IgD-negative memory B cell (primary cell): ENCODE results near the gene GREM2. TPM values are rescaled to one million over a fixed set of nuclear protein-coding genes. Genes with fewer than 3 reads are reported as not detected.

Experiments used
- H3K27ac Mint-ChIP-seq, 3 donors: one replicate each; pipeline ENCODE4 v1.8.0; 2020 to 2022; ENCODE audit warnings: mild to moderate bottlenecking in 3 of 3, mixed read lengths in 3 of 3, moderate library complexity in 1 of 3
- H3K27me3 Mint-ChIP-seq: one replicate; pipeline ENCODE4 v1.8.0; 2021; ENCODE audit warnings: mixed read lengths
- H3K36me3 Mint-ChIP-seq: one replicate; pipeline ENCODE4 v1.8.0; 2020; ENCODE audit warnings: mild to moderate bottlenecking, mixed read lengths
- H3K4me1 Mint-ChIP-seq, 3 donors: one replicate each; pipeline ENCODE4 v1.8.0; 2020 to 2022; ENCODE audit warnings: mixed read lengths in 3 of 3, mild to moderate bottlenecking in 1 of 3
- H3K4me3 Mint-ChIP-seq, 4 donors: one replicate each; pipeline ENCODE4 v1.8.0; 2020 to 2022; ENCODE audit warnings: mild to moderate bottlenecking in 4 of 4, mixed read lengths in 4 of 4, moderate library complexity in 3 of 4
- H3K9me3 Mint-ChIP-seq, 3 donors: one replicate each; pipeline ENCODE4 v1.8.0; 2020 to 2021; ENCODE audit warnings: mixed read lengths in 3 of 3, mild to moderate bottlenecking in 1 of 3
- polyA plus RNA-seq: library from polyadenylated mRNA; unstranded; fragments of 300-500 nt; fragmentation: Illumina TruSeq; gene quantifications from one replicate; pipeline ENCODE4 v1.2.3, GENCODE V29; 2021

GREM2 gene
- polyA plus RNA-seq, 1 donor from 2014 or later, result not detected

GRCh38 chr1:240595476-240595875 lies 16.5 kb downstream of the GREM2 start:
- Mint-ChIP-seq H3K27me3 (no peaks in the 10 kb centered on the region), H3K4me1 (peaks cover 0 to 2% (median 0%) of the 10 kb centered on the region in 3 donors), H3K4me3 (no peak overlapping the region), H3K27ac (no peak overlapping the region), H3K9me3 (peaks cover 0 to 2% (median 1%) of the 10 kb centered on the region in 3 donors), H3K36me3 (no peaks in the 10 kb centered on the region)

- Mint-ChIP-seq H3K27ac (no peak overlapping the region), H3K27me3 (peaks cover 2% of the 10 kb centered on the region), H3K9me3 (peaks cover 0 to 2% (median 1%) of the 10 kb centered on the region in 3 donors), H3K4me1 (peaks cover 0 to 2% (median 0%) of the 10 kb centered on the region in 3 donors), H3K4me3 (no peak overlapping the region), H3K36me3 (no peaks in the 10 kb centered on the region)
Observed at GRCh38 chr1:240591564-240591963, 20.4 kb downstream of the GREM2 start.

DNA sequence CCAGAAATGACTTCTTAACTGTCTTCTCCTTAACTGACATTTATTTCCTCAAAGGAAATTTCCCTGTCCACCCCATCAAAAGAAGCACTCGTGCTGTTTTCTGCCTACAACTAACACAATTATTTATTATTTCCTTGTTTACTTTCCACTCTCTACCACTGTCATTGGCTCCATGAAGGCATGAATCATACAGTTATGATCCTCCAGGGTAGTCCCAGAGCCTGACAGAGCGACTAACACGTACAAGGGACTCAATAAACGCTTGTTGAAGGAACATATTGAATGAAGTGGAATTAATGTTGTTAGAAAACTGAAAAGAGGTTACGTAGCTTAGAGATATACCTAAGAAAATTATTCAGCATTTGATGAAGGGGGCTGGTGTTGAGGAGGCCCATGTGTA lies 20.9 kb downstream of the GREM2 start:
- no peak overlapping the region for H3K4me3 Mint-ChIP-seq
- no peaks in the 10 kb centered on the region for H3K36me3 Mint-ChIP-seq
- peak overlapping the region in 1 of 3 donors; percentile 3 for H3K27ac Mint-ChIP-seq
- peaks cover 0 to 2% (median 1%) of the 10 kb centered on the region in 3 donors for H3K9me3 Mint-ChIP-seq
- H3K4me1 Mint-ChIP-seq, result peaks cover 0 to 2% (median 0%) of the 10 kb centered on the region in 3 donors
- H3K27me3 Mint-ChIP-seq, result peaks cover 2% of the 10 kb centered on the region

- peaks cover 0 to 2% (median 0%) of the 10 kb centered on the region in 3 donors for H3K4me1 Mint-ChIP-seq
- H3K4me3 Mint-ChIP-seq, result no peak overlapping the region
- peaks cover 0 to 2% (median 1%) of the 10 kb centered on the region in 3 donors for H3K9me3 Mint-ChIP-seq
- no peak overlapping the region for H3K27ac Mint-ChIP-seq
- peaks cover 2% of the 10 kb centered on the region for H3K27me3 Mint-ChIP-seq
- no peaks in the 10 kb centered on the region for H3K36me3 Mint-ChIP-seq
Observed at GRCh38 chr1:240589585-240590110, 22.3 kb downstream of the GREM2 start.

DNA sequence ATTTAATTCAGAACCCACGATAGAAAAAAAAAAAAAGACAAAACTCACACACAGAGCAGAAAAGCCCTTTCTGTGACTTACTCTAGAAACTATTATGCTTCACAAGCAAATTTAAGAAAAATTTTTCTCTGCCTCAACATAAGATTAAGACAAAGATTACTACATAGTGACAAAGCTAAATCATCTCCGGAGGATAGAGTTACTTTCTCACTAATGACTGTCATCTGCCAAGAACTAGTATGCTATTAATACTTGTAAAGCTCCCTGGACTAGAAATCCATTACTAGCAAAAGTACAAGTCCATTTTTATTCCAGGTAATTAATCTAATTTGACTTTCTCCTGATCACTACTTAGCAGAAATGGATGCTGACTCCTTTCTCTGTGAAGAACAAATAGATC lies 25.9 kb downstream of the GREM2 start:
- H3K36me3 Mint-ChIP-seq, result no peaks in the 10 kb centered on the region
- peaks cover 2% of the 10 kb centered on the region for H3K27me3 Mint-ChIP-seq
- H3K27ac Mint-ChIP-seq, result no peak overlapping the region
- peaks cover 0 to 1% (median 0%) of the 10 kb centered on the region in 3 donors for H3K4me1 Mint-ChIP-seq
- H3K4me3 Mint-ChIP-seq, result no peak overlapping the region
- peaks cover 0 to 2% (median 0%) of the 10 kb centered on the region in 3 donors for H3K9me3 Mint-ChIP-seq

GRCh38 chr1:240582953-240583352 lies 29.0 kb downstream of the GREM2 start:
- no peaks in the 10 kb centered on the region for H3K27me3 Mint-ChIP-seq
- no peak overlapping the region for H3K27ac Mint-ChIP-seq
- H3K9me3 Mint-ChIP-seq, result peaks cover 0 to 2% (median 0%) of the 10 kb centered on the region in 3 donors
- H3K4me3 Mint-ChIP-seq, result no peak overlapping the region
- H3K4me1 Mint-ChIP-seq, result no peaks in the 10 kb centered on the region
- no peaks in the 10 kb centered on the region for H3K36me3 Mint-ChIP-seq

DNA sequence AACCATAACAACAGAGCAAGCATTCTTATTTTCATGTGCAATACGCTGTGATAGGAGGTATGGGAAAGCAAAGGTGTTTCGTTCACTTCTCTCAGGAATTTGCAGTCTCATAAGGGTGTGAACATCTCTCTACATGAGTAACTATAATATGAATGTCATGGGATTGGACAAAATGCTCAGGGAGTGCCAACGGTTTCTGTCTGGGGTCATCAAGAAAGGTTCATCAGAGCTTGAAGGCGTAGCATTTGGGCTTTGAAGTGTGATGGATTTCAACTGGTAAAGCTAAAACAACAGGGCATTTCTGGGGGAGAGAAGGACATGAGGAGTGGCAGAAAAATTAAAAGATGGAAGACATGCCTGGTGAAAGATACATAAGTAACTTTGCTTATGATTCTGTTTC lies 32.4 kb downstream of the GREM2 start:
- H3K27ac Mint-ChIP-seq, result no peak overlapping the region
- peaks cover 0 to 4% (median 3%) of the 10 kb centered on the region in 3 donors for H3K4me1 Mint-ChIP-seq
- peaks cover 0 to 5% (median 4%) of the 10 kb centered on the region in 3 donors for H3K9me3 Mint-ChIP-seq
- no peaks in the 10 kb centered on the region for H3K36me3 Mint-ChIP-seq
- H3K27me3 Mint-ChIP-seq, result no peaks in the 10 kb centered on the region
- no peak overlapping the region for H3K4me3 Mint-ChIP-seq

GRCh38 chr1:240577095-240577494 lies 34.9 kb downstream of the GREM2 start:
- H3K4me3 Mint-ChIP-seq, result no peak overlapping the region

DNA sequence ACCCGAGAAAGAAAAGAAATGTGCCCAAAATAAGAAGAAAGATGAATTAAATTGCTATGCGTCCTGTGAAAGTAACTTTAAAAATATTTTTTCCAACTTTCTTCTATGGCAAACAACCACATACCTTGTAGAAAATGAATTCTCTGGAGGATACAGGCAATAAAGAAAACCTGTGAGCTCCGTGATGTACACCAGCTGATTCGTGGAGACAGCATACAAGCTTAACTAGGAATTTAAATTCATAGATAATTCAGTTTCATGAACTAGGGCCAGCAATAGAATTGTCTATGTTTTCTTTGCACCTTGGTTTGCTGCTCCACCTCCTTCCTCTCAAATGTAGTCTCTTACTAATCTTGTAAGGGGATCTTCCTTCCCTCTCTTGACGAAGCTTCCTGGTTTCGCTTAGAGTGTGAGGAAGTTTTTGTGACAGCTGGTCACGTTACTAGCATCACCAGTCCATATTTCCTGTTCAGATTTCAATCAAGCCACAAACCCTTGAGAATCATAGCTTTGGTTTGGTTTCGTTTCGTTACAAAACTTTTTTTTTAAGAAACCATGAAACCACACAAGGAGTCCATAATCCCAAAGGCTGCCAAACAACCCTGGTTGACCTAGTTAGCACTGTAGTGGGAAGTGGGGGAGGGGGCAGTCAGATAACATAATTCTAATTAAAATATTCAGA lies 35.8 kb downstream of the GREM2 start:
- H3K36me3 Mint-ChIP-seq, result no peaks in the 10 kb centered on the region
- H3K27me3 Mint-ChIP-seq, result no peaks in the 10 kb centered on the region
- H3K9me3 Mint-ChIP-seq, result peaks cover 3 to 10% (median 6%) of the 10 kb centered on the region in 3 donors
- H3K4me3 Mint-ChIP-seq, result peak overlapping the region in 3 of 4 donors; percentile 18 to 83 (median 47)
- peak overlapping the region in 1 of 3 donors; percentile 11 for H3K27ac Mint-ChIP-seq
- peaks cover 0 to 4% (median 3%) of the 10 kb centered on the region in 3 donors for H3K4me1 Mint-ChIP-seq

More at GRCh38 chr1:240577095-240577494, 34.9 kb downstream of the GREM2 start:
- Mint-ChIP-seq H3K36me3 (no peaks in the 10 kb centered on the region), H3K4me1 (peaks cover 0 to 4% (median 3%) of the 10 kb centered on the region in 3 donors), H3K27ac (no peak overlapping the region), H3K9me3 (peaks cover 3 to 10% (median 6%) of the 10 kb centered on the region in 3 donors), H3K27me3 (no peaks in the 10 kb centered on the region)

DNA sequence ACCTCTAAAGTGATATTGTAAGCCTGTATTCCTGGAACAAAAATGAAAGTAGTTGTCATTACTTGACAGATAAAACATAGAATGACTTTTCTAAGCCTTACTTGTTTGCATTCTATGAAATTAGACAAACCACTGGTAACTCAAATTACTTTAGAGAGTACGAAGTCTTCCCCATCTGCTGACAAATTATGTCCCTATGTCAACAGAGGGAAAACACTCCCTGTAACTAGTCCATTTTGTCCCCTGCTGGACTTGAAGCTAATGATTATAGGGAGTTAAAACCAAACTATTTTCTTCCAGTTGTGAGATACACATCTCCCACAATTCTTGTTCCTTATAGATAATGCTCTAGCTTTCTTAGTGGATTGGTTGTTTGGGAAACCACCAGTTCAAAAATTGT lies 39.6 kb downstream of the GREM2 start:
- Mint-ChIP-seq H3K9me3 (peaks cover 4 to 9% (median 5%) of the 10 kb centered on the region in 3 donors), H3K27me3 (no peaks in the 10 kb centered on the region), H3K27ac (no peak overlapping the region), H3K4me1 (peaks cover 0 to 4% (median 3%) of the 10 kb centered on the region in 3 donors), H3K4me3 (no peak overlapping the region), H3K36me3 (no peaks in the 10 kb centered on the region)

- no peak overlapping the region for H3K27ac Mint-ChIP-seq
- H3K9me3 Mint-ChIP-seq, result peaks cover 4 to 6% (median 5%) of the 10 kb centered on the region in 3 donors
- peaks cover 0 to 4% (median 3%) of the 10 kb centered on the region in 3 donors for H3K4me1 Mint-ChIP-seq
- no peaks in the 10 kb centered on the region for H3K36me3 Mint-ChIP-seq
- H3K4me3 Mint-ChIP-seq, result no peak overlapping the region
- H3K27me3 Mint-ChIP-seq, result no peaks in the 10 kb centered on the region
Observed at GRCh38 chr1:240571782-240572181, 40.2 kb downstream of the GREM2 start.

- Mint-ChIP-seq H3K36me3 (no peaks in the 10 kb centered on the region), H3K27me3 (no peaks in the 10 kb centered on the region), H3K27ac (no peak overlapping the region), H3K9me3 (peaks cover 0 to 2% (median 0%) of the 10 kb centered on the region in 3 donors), H3K4me1 (no peaks in the 10 kb centered on the region), H3K4me3 (no peak overlapping the region)
Observed at GRCh38 chr1:240567066-240567465, 44.9 kb downstream of the GREM2 start.

GRCh38 chr1:240562779-240563178 lies 49.2 kb downstream of the GREM2 start:
- H3K27me3 Mint-ChIP-seq, result no peaks in the 10 kb centered on the region
- no peak overlapping the region for H3K4me3 Mint-ChIP-seq
- no peaks in the 10 kb centered on the region for H3K36me3 Mint-ChIP-seq
- peaks cover 0 to 3% (median 0%) of the 10 kb centered on the region in 3 donors for H3K9me3 Mint-ChIP-seq
- peaks cover 0 to 2% (median 0%) of the 10 kb centered on the region in 3 donors for H3K4me1 Mint-ChIP-seq
- H3K27ac Mint-ChIP-seq, result no peak overlapping the region

GRCh38 chr1:240562111-240562590 lies 49.8 kb downstream of the GREM2 start:
- Mint-ChIP-seq H3K9me3 (peaks cover 0 to 6% (median 3%) of the 10 kb centered on the region in 3 donors), H3K27ac (no peak overlapping the region), H3K36me3 (no peaks in the 10 kb centered on the region), H3K4me1 (peaks cover 0 to 2% (median 0%) of the 10 kb centered on the region in 3 donors), H3K27me3 (no peaks in the 10 kb centered on the region), H3K4me3 (no peak overlapping the region)

- no peak overlapping the region for H3K27ac Mint-ChIP-seq
- H3K9me3 Mint-ChIP-seq, result peaks cover 0 to 6% (median 3%) of the 10 kb centered on the region in 3 donors
- H3K4me1 Mint-ChIP-seq, result peaks cover 0 to 2% (median 0%) of the 10 kb centered on the region in 3 donors
- H3K4me3 Mint-ChIP-seq, result no peak overlapping the region
- H3K27me3 Mint-ChIP-seq, result no peaks in the 10 kb centered on the region
- no peaks in the 10 kb centered on the region for H3K36me3 Mint-ChIP-seq
Observed at GRCh38 chr1:240559781-240560180, 52.2 kb downstream of the GREM2 start.
